NCI-H69 (cell line): ENCODE results near the gene TNFRSF19.

Experiments used
- DNase-seq: peaks from one replicate; lab custom pipeline; 2025; lab: John Stamatoyannopoulos, UW

TNFRSF19 gene

GRCh38 chr13:23722726-23723453 lies 152.7 kb downstream of the TNFRSF19 start:
- DNase-seq = no peak

- DNase-seq = no peak
Observed at GRCh38 chr13:23723471-23723870, 153.3 kb downstream of the TNFRSF19 start.

- peak; percentile 34 for DNase-seq
Observed at GRCh38 chr13:23724196-23724970, 154.2 kb downstream of the TNFRSF19 start.
